ENCODE measurements around the gene SLC2A2.
"Not testable (repeated sequence)": the region's sequence is repeated elsewhere in the genome, so short reads cannot be mapped to it uniquely, and the experiment has no call there.

Gene SLC2A2

DNA sequence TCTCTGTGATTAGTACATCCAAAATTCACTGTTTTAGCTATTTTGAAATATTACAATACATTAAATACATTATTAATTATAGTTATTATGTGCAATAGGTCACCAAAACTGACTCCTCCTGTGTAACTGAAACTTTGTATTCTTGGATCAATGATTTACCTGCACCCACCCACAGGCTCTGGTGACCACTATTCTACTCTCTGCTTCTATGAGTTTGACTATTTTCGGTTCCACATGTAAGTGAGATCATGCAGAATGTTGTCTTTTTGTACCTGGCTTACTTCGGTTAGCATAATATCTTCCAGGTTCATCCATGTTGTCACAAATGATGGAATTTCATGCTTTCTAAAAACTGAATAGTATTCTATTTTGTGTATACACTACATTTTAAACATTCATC is 43.8 kb downstream of the SLC2A2 start:
- no peak for DNase-seq

GRCh38 chr3:170980399-170980798 is 46.1 kb downstream of the SLC2A2 start:
- DNase-seq = no peak

- DNase-seq = no peak
These were observed 48.4 kb downstream of the SLC2A2 start for GRCh38 chr3:170977949-170978745.

DNA sequence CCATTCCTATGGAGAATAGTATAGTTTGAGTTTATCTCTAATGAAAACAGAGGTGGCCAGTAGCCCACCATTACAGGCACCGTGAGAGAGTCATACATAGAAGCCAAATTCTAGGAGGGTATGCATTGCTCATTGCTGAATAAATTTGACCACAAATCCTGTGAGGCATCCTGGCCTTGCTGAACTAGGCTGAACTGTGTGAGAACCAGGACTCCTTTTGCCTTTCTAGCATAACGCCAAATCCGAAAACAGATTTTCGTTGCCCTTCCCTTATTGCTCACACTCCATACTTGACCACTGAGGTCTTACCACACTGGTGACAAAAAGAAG is 50.4 kb downstream of the SLC2A2 start:
- DNase-seq = no peak

GRCh38 chr3:170975283-170976189 is 51.0 kb downstream of the SLC2A2 start:
- DNase-seq = no peak

DNA sequence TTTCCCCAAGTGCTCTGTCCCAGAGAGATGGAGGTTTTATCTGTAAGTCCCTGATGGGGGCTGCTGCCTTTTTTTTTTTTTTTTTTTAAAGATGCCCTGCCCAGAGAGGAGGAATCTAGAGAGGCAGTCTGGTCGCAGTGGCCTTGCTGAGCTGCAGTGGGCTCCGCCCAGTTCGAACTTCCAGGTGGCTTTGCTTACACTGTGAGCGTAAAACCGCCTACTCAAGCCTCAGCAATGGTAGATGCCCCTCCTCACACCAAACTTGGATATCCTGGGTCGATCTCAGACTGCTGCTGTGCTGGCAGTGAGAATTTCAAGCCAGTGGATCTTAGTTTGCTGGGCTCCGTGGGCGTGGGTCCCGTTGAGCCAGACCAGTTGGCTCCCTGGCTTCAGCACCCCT is 51.6 kb downstream of the SLC2A2 start:
- DNase-seq = no peak

- not testable (repeated sequence) for DNase-seq
These were observed 53.6 kb downstream of the SLC2A2 start for GRCh38 chr3:170972917-170973316.

- DNase-seq = no peak
These were observed 59.4 kb downstream of the SLC2A2 start for GRCh38 chr3:170967126-170967525.

DNA sequence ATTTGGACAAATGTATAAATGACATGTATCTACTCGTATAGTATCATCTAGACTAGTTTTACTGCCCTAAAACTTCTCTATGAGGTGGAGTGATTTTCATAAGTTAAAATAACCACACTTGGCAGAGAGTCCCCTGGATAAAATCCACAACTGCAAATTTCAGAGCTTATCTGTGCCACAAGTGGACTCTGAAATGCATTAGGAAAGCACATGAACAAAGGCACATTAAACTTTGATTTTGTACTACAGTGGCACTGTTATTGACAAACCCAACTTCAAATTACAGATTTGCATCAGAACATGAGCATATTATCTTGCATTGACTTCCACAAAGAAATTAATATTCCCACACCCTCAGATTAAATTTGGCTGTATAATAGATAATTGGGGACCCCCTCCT is 60.0 kb downstream of the SLC2A2 start:
- DNase-seq = no peak

GRCh38 chr3:170962411-170962810 is 64.1 kb downstream of the SLC2A2 start:
- DNase-seq = no peak

DNA sequence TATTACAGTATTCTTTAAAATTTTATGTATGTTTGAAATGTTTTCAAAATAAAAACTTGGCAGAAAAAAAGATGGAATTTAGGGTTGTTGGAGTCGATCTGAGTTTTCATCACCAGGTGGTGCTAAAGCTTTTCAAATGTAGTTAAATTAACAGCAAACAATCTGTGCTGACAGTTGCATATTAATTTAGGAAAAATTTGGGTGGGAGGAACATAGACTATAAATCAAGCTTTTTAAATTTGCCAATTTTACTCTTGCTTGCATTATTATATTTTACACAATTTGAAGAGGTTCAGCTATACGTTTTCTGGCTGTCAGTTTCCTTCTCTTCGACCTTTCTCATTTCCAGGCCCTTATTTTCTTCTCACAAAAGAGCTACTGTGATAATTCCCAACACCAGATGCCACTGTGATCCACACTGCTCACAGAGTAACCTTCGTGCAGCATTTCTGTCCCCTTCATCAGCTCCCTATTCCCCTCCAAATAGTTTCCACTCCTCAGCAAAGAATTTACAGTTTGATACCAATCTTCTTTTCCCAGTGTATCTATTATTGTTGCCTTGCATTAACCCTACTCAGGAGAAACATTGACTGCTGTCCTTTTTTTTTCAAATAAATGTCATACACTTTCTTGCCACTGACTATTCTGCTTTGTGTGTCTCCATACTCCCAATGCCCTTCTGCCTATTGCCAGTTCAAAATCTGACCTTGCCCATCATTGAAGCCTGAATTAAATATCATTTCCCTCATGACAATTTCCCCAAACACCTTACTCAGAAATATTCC is 64.7 kb downstream of the SLC2A2 start:
- DNase-seq = peak; percentile 61 to 83

GRCh38 chr3:170959457-170959856 is 67.1 kb downstream of the SLC2A2 start:
- DNase-seq = no peak

GRCh38 chr3:170956647-170957046 is 69.9 kb downstream of the SLC2A2 start:
- DNase-seq = no peak

DNA sequence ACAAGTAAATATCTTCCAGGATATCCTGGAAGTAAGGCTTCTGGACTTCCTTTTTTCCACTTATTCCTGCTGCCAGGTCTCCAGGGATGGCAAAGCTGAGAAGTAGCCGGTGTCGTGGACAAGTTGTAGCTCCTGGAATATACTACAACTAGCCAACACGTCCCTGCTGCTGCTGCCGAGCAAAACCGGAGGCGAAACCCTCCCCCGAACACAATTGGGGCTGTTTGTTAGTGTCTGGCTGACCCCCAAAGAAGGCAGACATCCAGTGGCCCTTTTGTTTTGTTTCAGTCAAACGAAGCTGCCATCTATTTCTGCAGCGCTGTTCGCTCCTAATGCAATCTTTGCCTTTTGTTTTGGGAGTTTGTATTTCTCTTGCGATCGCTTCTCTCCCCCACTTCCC is 72.8 kb downstream of the SLC2A2 start:
- DNase-seq = peak in 1 of 2 experiments; percentile 30

- DNase-seq = peak in 1 of 2 experiments; percentile 80
These were observed 73.3 kb downstream of the SLC2A2 start for GRCh38 chr3:170953229-170953628.

DNA sequence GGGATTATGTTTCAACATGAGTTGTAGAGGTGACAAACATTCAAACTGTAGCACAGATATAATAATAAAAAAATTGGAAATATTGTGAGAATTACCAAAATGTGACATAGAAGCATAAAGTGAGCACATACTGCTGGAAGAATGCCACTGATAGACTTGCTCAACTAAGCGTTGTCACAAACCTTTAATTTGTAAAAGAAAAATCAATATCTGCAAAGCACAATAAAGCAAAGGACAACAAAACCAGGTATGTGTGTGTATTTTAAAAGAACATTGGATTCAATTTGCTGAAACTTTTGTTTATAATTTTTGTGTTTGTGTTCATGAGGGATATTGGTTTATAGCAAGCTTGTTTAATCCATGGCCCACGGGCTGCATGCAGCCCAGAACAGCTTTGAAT is 77.3 kb downstream of the SLC2A2 start:
- no peak for DNase-seq

DNA sequence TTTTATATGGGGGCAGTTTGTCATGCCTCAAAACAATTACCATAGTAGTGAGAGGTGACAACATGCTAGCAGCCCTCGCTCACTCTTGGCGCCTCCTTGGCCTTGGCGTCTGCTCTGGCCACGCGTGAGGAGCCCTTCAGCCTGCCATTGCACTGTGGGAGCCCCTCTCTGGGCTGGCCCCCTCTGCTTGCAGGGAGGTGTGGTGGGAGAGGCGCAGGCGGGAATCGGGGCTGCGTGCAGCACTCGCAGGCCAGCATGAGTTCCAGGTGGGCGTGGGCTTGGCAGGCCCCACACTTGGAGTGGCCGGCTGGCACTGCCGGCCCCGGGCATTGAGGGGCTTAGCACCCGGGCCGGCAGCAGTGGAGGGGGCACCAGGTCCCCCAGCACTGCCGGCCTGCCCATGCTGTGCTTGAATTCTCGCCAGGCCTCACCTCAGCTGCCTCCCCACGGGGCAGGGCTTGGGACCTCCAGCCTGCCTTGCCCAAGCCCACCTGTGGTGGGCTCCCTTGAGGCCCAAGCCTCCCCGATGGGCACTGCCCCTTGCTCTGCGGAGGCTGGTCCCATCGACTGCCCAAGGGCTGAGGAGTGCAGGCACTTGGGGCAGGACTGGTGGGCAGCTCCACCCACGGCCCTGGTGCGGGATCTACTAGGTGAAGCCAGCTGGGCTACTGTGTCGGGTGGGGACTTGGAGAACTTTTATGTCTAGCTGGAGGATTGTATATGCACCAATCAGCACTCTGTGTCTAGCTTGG is 79.3 kb downstream of the SLC2A2 start:
- no peak for DNase-seq

Measured in NCI-H446 (cell line).